ENCODE data around the gene BAD.

The BAD gene

DNA sequence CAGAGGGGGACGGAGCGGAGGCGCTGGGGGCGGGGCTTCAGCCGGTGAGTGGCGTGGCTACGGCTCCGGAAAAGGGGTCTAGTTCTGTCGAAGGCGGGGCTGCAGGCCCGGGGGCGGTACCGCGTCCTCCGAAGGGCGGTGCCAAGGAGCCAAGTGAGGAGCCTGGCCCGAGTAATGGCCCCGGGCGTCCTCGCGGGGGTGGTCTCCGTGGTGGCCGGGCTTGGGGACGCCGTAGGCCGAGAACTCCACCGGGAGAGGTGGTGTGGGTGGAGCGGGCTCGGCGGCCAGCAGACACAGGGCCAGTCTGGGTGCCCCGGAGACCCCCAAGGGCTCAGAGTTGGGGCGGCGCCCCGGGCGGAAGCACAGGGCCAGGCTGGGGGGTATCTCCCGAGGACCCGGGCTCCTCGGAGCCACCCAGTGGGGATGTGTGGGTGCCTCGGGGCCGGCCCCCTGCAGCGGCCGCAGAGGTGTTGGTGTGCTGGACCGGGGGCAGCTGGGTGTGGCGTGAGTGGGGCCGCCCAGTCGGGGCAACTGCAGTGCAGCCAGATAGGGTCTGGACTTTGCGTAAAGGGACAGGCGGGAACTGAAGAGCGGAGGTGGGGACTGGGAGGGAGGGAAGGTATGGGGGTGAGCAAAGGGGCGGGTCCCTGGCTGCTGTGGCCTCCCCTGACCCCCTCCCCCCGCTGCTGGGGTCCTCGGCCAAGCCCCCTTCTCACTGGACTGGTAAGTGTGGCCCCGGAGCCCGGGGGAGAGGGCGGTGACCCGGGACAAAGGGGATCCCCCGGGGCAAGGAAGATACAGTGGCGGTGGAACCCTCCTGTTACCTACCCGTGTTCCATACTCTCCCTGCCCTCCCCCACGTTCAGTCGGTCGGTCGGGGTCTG lies 42.7 kb downstream of the BAD start:
- DNase-seq = no peak

DNA sequence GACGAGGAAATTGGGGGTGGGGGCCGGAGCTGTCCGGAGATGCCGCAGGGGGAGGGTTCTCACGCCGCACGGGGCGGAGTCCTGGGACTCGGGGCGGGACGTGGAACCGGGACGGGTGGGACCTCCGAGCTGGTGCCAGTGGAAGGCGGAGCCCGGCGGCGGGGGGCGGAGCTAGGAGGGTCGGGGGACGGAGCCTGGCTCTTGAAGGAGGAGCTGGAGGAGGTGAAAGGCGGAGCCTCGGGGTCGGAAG lies 43.3 kb downstream of the BAD start:
- peak; percentile 100 for DNase-seq

DNA sequence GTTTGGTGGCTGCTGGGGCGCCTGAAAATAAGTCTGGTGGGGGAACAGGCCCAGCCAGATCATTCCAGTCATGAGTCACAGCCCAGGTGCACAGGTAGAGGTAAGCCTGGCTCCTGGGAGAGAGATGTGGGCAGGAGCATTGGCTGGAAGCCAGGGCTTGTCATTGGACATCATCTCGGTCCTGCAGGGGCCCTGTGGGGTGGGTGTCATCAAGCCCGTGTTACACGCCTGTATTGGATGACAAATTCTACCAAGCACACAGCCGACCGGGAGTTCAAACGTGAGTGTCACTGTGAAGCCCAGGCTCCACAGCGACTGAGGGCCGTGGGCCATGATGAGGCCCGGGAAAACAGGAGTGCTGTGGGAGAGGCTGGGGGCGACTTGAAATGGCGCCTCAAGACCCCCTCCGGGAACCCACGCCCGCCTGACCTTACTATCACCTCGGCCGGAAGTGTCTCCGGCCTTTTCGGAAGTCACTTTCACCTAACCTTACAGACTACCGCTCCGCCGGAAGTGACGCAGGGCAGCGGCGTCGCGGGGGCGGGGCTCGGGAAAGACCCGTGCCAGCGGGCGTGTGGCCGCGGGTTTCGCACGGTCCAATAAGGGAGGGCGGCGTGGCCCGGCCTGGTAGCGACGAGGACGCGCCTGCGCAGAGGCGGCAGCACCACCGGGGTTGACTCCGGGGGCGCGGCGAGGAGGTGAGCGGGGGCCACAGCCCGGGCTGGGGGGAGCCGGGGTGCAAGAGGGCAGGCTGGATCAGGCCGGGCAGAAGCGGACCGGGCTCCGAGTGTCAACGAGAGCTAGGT lies 43.8 kb downstream of the BAD start, which contains the start of gene FKBP2:
TSS of gene FKBP2 (plus strand) at position 661 of the 806 bp plus-strand sequence. CDS start 1,293 bp downstream, outside the sequence.
- DNase-seq = peak; percentile 99

DNA sequence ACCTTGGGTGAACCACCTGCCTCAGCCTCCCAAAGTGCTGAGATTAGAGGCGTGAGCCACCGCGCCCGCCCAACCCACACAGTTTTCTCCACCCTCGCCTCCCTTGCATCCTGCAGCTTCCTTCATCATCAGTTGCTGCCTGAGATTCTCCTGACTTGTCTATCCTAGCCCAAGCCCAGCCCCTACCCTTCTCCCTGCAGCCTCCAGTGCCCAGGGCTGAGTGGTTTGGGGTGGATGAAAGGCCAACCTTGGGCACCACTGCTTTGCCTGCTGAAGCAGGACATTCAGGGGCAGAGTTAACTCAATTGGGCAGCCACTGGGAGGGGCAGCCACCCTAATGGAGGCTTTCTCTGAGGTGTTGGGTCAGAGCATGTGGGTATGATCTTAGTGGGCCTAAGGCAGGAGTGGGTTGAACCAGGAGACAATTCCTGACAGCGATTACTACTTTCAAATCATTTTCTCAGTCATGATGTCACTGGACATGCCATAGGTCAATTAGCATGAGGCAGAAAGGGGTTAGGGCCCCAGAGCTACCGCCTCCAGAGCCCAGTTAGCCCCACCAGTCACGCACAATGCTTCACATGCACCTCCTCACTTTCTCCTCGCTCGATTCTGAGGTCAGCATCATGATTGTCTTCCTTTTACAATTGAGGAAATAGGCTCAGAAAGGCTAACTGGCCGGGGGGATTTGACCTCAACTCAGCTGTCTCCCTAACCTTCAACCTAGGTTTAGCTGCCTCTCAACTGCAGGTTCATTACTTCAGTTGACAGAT lies 44.6 kb downstream of the BAD start:
- DNase-seq = no peak

DNA sequence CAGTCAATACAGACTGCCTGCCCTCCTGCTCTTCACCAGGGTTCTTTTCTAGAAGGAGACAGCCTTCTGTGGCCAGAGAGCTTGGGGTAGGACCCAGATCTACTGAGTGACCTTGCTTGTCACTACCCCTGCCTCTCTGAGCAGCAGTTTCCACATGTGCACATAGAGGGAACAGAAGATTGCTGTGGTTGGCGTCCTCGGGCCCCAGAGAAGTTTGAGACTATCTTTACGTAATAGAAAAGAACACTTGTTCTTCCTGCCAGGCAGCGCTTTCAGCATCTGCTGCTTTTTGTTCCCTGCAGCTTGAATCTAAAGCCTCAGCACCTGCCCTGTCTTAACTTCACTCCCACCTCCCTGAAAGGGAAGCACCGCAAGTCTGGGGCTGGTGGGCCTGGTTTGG lies 45.5 kb downstream of the BAD start:
- no peak for DNase-seq

DNA sequence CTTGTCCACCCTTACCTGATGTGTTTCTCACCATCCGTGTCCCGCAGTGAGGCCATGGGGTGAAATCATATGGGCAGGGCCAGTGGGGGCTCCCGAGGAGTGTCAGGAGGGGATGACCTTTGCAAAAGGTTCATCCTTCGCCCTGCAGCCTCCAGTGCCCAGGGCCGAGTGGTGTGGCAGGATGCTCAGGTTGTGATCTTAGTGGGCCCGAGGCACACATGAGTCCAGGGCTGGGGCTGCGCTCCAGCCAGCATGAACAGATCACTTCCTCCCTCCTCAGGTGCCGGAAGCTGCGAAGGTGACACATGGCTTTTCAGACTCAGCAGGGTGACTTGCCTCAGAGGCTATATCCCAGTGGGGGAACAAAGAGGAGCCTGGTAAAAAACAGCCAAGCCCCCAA lies 46.4 kb downstream of the BAD start:
- DNase-seq = no peak

DNA sequence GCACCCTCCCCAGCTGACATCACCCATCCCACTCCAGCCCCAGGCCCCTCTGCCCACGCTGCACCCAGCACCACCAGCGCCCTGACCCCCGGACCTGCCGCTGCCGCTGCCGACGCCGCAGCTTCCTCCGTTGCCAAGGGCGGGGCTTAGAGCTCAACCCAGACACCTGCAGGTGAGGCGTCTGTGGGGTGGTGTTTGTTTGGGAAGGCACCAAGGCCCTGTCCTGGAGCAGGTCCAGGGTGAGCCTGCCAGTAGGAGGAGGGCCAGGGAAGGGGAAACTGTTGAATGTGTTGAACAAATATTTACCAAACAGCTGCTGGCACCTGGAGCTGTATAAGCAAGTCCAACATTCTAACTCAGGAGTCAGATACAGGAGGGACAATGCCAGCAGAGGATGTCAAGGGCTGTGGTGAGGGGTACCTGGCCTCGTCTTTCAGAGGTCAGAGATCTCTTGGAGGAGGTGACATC lies 46.9 kb downstream of the BAD start:
- no peak for DNase-seq

DNA sequence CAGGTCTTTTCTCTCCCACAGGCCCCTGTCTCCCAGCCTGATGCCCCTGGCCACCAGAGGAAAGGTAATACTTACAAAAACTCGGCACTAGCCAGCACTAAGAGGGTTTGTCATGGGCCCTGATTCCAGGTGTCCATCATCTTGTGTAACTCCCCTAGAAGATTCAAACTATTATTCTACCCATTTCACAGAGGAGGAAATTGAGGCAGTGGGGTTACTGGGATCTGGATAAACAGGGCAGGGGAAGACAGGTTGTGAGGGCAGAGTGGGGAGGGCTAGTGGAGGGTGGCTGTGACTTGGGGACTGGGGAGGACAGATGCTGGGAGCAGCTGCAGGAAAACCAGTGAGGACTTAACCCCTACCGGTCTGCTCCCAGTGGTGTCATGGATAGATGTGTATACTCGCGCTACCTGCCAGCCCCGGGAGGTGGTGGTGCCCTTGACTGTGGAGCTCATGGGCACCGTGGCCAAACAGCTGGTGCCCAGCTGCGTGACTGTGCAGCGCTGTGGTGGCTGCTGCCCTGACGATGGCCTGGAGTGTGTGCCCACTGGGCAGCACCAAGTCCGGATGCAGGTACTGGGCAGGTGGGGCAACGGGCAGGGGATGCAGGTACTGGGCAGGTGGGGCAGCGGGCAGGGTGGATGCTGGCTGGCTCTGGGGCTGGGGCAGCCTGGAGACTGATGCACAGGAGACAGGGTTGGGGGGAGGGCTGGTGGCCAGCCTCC lies 48.9 kb downstream of the BAD start:
- DNase-seq = no peak

DNA sequence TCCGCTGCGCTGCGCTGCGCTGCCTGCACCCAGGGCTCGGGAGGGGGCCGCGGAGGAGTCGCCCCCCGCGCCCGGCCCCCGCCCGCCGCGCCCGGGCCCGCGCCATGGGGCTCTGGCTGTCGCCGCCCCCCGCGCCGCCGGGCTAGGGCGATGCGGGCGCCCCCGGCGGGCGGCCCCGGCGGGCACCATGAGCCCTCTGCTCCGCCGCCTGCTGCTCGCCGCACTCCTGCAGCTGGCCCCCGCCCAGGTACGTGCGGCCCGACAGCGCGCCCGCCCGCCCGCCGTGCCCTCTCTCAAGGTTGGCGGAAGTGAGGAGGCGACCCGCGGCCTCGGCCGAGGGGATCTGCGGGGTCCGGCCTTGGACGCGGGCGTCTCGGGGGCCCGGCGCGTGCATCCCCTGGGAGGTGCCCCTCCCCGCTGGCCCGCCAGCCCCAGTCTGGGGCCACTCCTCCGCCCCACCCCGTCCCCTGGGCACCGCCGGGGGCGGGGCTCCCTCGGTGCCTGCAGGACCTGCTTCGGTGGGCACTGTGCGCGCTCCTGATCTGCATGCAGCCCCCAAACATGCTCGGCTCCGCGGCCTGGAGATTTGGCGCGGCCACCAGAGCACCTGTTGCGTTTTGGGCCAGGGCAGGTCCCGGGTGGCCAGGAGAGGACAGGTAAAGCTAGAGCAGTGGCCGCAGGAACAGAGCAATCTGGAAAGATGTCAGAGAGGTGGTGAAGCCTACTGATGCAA lies 49.7 kb downstream of the BAD start:
- peak; percentile 83 for DNase-seq

DNA sequence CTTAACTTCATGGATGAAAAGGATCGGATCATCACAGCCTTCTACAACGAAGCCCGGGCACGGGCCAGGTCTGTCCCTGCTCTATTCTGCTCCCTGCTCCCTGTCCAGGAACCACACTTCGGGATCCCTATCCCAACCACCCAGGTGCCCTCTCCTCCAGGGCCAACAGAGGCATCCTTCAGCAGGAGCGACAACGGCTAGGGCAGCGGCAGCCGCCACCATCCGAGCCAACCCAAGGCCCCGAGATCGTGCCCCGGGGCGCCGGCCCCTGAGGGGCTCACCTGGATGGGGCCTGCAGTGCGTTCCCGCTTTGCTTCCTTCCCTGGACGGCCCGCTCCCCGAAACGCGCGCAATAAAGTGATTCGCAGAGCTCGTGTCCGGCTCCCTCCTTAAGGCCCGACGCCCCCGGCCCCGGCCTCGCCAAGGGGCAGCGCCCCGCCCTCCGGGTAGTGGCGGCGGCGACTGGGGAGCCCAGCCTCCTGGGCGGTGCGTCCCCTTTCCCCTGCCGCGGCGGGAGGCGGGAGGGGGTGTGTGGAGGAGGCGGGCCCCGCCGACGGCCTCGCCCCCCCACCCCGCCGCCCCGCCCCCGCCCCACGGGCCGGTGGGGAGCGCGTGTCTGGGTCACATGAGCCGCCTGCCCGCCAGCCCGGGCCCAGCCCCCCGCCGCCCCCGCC lies 50.4 kb downstream of the BAD start, which contains the start of gene VEGFB:
TSS of gene VEGFB (plus strand) at position 672 of the 674 bp plus-strand sequence. CDS start 250 bp downstream, outside the sequence.
- DNase-seq = peak; percentile 84

DNA sequence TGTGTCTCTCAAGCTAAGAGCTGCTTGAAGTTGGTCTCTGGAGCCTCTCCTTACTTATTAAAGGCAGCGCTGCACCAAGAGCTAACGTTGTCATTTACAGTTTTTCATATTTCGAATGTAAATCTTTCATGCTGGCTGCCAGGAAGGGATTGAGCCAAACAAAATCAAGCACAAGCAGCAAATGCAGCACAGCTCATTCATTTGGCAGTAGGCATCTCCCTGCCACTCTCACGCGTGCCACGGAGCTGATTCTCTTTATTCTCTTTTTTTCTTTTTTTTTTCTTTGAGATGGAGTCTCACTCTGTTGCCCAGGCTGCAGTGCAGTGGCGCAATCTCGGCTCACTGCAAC lies 51.5 kb downstream of the BAD start:
- DNase-seq = no peak

DNA sequence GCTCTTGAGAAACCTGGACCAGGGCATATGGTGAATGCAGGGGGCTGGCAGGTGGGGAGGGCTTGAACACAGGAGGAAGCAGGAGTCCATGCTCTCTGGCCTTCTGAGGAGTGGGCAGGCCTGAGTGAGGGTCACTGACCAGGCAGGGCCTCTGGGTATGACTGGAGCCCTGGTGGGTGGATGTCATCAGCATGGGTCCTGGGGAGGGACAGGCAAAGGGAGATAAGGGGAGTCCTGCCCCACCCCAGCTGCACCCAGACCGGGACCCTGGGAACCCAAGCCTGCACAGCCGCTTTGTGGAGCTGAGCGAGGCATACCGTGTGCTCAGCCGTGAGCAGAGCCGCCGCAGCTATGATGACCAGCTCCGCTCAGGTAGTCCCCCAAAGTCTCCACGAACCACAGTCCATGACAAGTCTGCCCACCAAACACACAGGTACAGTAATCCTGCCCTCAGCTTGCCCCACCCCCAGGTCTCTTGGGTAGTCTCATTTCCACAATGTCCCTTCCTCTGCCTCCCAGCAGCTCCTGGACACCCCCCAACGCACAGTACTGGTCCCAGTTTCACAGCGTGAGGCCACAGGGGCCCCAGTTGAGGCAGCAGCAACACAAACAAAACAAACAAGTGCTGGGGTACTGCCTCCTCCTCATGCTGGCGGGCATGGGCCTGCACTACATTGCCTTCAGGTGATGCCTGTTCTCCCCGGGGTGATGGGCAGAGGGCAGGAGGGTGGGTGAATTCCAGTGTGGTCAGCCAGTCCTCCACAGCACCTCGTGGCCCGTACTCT lies 52.1 kb downstream of the BAD start:
- no peak for DNase-seq

DNA sequence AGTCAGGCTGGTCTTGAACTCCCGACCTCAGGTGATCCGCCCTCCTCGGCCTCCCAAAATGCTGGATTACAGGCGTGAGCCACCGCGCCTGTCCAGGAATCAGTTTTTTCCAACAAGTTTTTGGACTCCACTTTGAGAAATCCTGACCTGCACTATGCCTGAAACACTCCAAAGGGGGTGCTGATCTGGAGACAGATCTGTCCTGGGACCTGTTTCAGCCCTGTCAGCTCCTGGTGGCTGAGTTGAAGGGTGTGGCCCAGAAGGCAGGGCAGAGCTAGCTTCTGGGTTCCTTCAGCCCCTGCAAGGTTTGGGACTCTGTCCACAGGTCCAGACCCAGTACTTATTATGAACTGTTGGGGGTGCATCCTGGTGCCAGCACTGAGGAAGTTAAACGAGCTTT lies 52.9 kb downstream of the BAD start:
- DNase-seq = no peak

DNA sequence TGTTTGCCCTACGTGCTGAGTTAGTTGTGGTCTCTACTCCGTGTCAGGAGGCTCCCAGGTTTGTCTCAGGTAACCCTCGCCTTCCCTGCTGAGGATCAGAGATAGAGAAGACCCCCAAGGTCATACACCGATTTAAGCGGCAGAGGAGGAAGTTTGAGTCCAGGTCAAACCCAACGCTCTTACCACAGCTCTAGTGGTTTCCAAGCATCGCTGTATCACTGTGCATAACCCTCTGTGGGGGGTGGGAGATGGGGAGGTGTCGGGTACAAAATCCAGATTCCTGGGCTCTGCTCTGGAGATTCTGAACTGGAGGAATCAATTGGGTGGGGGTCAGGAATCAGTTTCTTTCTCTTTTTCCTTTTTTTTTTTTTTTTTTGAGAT lies 53.5 kb downstream of the BAD start:
- DNase-seq = no peak

DNA sequence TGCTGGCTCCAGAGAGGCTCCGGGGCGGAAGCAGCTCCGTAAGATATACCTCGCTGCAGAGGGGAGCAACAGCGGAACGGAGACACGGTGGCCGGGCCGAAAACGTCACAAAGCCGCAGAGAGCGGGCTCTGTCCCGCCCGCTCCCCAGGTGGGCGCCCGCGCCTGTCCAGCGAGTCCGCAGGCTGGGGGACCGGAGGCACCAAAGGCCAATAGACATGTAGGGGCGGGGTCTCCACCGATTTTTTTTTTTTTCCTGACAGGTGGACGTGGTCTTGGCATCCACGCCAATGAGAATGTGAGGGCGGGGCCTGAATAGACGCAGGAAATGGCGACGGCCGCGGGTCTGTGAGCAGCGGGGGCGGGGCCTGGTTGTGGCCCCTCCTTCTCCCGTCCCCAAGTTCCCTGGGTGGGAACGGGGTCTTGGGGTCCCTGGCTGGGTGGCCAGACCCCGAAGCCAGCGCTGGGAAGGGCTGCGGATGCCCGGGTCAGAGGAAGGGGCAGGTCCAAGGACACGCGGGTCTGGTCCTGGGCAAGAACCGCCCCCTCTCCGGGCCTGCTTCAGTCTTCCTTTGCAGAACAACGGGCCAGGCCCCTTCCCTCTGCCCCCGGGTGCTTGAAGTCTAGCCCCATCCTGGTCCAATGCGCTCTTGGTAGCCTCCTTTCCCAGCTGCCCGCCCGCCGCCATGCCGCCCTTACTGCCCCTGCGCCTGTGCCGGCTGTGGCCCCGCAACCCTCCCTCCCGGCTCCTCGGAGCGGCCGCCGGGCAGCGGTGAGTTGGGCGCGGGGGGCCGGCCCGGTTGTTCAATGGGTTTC lies 54.1 kb downstream of the BAD start, which contains the start of gene DNAJC4:
TSS of gene DNAJC4 (plus strand) at position 378 of the 814 bp plus-strand sequence. CDS start at position 685, 307 bp downstream.
- DNase-seq = peak; percentile 95

DNA sequence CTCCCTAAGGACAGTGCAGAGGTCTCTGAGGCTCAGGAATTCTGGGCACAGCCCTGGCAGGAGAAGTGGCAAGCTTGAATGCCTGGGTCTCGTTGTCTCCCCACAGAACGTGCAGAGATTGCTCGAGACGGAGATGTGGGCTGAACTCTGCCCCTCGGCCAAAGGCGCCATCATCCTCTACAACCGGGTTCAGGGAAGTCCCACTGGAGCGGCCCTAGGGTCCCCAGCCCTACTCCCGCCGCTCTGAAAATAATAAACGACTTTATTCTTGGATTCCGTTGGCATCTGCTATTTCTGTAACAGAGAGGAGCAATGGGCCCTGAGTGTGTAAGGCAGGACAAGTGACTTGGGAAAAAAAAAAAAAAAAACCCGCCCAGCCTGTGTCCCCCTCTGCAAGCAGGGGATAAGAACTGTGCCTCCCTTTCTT lies 54.7 kb downstream of the BAD start:
- no peak for DNase-seq

DNA sequence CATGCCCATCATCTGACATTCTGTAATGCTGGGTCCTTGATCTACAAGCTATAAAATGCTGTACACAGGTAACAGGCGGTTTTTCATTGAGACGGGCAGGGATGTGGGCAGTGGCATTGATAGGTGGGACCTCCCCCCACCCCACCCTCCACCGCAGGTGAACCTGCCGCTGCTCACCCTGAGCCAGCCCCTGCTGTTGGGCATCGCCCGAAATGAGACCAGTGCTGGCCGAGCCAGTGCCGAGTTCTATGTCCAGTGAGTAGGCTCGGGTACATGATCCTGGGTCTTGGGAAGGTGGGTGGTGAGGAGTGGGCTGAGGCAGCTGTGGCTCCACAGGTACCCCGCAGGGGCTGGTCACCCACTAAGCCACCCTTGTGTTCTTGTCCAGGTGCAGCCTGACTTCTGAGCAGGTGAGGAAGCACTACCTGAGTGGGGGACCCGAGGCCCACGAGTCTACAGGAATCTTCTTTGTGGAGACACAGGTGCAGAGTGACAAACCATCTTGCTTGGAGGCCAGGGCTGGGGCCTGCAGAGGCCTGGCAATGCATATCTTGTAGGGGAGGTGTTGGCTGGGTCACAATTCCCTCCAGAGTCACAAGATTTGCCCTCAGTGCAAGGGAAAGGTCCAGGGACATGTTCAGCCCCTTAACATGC lies 55.2 kb downstream of the BAD start:
- no peak for DNase-seq

DNA sequence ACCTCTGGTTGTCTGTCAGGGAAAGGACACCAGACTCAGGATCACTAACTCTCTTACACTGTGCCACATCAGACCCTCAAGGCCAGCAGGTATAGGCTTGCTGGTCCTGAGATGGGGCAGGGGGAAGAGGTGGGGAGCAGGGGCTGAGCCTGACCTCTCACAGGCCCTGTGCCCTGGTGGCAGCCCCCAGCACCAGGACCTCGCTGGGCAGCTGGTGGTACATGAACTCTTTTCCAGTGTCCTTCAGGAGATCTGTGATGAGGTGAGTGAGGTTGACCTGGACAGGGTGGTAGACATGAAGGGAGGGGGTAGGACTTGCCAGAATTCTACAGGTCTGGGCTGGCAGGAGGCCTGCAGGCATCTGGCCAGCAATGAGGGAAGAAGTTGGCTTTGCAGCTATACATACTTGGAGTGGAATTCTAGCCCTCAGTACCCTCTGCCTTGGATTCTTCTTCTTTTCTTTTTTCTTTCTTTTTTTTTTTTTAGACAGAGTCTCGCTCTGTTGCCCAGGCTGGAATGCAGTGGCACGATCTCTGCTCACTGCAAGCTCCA lies 57.0 kb downstream of the BAD start:
- DNase-seq = no peak
